GM18520 (cell line): ENCODE results near the gene LRMDA.

ENCODE experiments used
- ATAC-seq: cut with Tn5 transposase; IDR thresholded peaks from one replicate; pipeline ENCODE4 v1.9.1; 2021; ENCODE audit not compliant: unreplicated experiment

Gene LRMDA

DNA sequence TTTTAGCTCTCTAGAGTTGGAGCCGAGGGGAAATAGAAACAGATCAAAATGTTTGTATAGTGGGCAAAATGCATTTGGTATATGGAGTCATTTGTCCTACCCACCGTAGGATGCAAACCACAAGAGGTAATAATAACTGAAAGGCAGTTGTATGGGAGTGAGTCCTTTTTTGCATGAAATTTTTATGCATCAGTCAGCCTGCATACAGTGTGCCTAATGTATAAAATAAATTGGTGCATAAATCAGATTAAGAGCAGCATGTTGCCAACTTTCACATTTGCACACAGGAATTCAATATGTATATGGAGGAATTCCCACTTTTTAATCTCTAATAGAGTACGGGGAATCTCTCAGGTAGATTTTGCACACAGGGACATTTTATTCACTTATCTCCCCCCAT lies 262.8 kb downstream of the LRMDA start:
- no peak for ATAC-seq

DNA sequence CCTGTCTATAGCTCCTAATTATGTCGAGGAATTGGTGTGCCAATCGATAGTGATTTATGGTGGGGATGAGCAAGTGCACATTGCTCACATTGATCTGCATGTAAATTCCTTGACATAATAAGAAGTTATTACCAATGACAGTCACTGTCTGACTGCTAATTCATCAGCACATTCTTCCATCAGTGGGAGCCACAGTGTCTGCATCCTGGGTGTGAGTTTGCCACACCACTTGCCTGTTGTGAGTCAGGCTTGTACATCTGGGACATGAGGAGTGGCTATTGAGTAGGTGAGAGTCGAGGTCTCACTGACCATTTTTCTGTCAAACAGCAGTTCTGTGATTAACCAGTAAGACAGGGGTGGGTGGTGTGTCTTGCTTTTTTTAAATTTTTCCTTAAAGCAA lies 263.4 kb downstream of the LRMDA start:
- no peak for ATAC-seq

DNA sequence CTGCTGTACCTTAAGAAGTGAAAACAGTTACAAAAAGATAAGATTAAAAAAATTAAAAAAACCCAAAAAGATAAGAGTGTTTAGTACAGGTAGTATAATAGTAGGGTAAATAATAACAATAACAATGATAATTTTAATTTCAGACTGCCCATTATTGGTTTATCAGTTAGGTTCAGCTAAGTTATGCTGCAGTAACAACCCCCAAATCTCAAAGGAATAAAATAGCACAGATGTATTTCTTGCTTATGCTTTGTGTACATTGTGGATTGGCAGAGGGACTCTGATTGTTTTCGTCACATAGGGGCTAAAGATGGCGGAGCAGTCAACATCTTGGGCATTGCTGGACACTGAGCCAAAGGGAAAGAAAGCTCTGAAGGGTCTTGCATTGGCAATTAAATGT lies 264.6 kb downstream of the LRMDA start:
- ATAC-seq, result no peak

DNA sequence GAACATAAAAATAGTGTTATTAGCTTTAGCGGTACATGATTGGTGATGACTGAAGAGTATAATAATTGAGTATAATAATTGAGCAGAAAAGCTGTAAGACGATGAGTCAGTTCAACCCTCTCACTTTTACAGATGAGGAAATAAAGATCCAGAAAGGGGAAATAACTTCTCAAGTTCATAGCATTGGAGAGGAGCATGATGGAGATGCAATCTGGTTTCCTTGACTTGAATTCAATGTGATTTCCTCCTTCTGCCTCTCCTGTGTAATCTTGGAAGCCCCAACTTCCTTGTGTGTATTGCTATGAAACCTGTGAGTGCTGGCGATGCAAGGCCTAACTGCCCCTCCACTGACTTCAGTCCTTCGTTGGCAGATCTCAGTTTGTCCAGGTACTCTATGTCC lies 265.1 kb downstream of the LRMDA start:
- ATAC-seq, result no peak

DNA sequence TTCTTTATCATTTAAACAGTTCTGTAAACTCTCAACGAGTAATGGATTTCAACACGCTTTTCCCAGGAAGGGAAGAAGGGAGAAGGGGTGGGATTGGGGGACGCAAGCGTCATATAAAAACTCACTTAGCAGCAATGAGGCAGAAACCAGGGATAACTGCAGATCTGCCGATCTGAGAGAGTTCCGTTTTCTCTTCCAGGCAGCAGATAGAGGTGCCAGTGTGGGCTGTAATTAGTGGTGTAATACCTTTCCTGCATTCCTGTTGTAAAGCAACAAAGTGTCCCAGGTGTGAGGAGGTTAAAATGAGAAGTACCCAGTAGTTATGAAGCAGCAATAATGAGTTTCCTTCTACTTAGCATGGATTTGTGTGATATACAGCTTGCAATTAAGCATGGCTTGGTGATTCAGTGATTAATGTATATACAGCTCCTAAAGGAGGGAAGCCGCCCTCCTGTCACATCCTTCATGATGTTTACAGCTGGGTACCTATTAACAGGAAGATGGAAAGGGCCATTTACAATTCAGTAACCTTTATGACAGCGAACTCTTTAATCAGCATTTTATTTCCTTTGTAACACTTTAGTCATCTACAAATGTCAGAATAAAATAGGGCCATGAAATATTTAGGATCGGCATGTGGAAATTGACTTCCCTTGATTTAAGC lies 271.9 kb downstream of the LRMDA start:
- ATAC-seq, result no peak

DNA sequence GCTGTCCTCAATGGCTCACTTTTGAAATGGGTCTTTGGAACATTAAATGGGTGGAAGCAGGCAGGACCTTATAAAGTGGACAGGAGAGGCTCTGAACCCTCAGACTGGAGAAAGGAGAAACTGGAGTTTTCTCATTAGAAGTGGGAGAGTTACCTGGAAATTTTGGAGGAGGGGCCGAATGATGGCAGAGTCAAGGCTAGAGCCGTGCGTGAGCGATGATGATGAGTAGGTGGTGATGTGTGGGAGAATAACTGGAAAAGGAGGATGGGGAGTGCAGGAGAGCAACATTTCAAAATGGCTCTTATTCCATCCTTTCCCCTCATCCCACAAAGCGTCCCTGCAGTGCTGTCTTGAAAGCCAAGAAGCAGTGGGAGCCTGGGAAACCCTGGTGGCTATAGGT lies 274.0 kb downstream of the LRMDA start:
- ATAC-seq, result no peak

DNA sequence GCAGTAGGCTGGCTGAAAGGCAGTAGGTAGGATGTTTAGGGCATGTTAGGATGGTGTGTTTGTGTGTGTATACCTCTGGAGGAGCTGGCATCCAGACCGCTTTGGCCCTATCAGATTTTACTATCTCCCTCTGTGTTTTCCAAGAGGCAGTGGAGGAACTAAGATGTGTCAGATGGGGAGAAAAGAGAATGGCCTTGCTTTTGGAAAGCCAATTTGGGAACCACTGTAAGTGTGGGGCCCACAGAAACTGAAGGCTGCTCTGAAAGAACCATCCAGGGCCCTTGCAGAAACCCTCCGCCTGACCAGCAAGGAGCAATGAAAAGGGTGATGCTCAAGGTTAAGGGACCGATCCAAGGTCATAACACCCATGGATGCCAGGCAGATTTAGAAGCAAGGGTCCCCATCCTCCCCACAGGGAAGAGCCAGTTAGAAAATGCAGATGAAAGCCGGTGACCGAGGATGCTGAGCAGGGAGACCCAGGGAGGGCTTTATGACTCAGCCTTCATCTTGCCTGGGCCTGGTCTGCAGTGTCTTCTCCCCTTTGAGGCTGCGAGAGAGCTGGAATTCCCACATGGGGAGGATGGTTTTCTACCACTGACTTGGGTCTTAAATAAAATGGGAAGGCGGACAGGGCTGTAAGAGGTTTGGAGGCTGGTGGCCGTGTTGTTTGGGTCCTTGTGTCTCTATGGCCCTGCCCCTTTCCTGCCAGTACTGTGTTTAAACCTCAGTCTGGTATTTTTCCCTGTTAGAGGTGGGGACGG lies 275.8 kb downstream of the LRMDA start:
- ATAC-seq, result no peak

DNA sequence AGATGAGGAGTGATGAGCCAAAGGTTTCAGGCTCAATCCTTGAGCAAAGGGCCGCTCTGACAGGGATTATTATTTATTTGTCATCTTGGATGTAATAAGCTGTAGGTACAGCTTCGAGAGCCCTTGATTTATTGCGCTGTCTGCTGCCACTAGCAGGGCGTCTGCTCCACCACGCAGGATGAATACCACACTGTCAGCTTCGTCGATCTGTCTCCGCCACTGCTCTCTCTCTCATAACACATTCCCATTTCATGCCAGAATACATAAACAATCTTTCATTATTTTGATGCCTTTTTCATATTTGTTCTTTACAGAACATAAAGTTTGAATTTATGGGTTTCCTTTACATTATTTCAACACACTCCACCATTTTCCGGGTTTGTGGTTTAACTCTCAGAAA lies 276.6 kb downstream of the LRMDA start:
- ATAC-seq, result no peak

DNA sequence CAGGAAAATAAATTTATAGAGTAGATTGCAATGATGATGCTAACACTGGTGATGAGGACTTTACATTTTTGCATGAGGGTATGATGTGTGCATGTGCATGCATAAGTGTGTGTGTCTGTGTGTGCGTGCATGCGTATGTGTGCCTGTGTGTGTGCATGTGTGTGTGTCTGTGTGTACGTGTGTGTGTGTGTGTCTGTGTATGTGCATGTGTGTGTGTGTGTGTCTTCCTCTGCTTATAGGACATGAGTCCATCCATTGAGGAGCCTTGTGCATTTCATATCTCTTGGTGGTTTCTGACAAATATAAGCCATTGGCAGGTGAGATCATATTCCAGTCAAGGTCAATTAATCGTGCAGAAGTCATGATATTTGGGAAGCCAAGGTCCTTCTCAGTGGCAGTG lies 277.8 kb downstream of the LRMDA start:
- no peak for ATAC-seq

DNA sequence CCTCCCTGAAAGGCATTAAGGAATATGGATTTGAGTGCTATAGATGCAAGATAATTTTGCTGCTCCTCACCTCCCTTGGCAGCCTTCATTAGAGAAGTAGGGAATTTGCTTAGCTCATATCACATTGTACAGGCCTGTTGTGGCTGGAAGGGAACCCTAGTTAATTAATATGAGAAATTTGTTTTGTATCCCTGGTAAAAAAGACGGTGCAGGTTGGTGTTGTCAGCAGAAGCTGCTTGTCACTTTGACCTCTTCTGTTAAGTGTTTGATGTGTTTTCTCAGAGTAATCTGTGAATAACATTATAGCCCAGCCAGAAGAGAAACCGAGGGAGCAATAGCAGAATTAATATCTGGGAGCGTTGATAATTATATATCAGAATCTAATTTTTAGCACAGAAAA lies 278.4 kb downstream of the LRMDA start:
- ATAC-seq, result no peak

DNA sequence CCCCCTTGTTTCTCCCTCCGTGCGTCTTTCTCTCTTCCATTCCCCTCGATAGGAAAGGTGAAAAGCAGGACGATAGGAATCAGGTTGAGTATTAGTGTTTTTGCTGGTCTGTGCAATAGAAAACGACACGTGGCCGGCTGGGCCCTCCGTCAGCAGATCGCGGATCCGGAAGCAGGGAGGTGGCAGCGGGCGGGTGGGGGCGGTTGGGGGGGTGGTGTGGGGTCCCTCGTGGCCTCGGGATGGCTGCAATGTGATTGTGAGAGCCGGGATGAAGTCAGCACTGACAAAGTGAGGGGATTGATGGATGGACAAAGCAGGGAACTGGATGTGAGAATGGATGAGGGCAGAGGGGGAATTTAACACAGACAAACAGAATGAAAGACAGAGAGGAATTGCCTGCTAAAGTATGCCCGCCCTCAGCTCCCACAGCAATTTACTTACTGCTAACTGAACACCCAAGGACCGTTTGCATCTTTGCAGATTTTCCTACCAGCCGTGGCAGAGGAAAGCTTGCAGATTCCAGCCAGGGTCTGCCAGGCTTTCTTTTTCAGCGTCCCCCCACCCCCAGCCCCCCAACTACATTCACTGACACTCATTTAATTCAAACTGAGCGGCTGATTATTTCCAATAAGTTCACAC lies 280.9 kb downstream of the LRMDA start:
- no peak for ATAC-seq

DNA sequence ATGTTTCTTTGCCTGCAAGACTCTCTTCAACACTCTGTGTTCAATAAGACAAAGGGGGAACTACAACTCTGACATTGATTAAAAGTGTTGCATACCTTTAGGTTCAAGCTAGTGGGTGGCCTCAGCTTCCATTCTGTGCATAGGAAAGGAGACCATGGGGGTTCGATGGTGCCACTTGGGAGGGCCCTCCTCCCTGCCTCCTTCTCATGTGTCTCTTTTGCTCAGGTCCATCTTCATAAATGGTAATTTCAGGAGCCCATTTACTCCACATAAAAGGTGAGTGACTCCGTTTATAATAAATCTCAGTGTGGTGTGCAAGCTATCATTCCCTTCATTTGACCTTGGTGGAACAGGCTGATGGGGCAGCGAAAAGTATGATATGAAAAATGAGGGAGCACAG lies 285.1 kb downstream of the LRMDA start:
- no peak for ATAC-seq

DNA sequence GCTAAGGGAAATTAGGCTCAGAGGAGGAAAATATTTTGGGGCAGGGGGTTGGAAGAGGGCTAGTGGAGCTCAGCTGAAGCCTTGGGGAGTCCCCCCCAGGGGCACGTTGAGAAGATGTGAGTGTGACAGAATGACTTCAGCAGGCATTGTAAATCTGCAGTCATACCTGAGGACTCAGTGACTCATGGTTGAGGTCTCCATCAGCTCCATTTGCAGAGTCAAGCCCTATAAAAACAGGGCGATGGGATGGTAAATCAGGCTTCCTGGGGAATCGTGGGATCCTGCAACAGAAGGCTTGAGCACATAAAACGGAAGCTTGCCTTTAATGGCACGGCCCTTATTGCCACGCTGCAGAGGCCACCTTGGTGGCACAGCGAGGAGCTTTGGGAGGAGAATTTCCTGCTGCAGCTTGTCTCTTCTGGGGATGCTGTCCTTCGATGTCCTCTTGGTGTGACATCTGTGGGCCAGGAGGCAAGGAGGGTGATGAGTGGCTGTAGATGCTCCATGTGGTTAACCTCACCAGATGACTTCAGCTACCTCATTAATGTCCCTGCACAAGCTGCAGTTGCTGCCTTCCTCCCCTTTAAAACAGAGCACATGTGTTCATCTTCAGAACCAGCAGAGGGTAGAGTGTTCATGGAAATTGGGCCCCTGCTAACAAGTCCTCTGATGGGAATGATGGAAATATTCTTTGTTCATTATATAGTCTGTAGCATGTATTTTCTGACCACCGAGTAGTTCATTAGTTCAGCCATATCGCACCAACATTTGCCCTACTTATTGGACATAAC lies 285.9 kb downstream of the LRMDA start:
- no peak for ATAC-seq

DNA sequence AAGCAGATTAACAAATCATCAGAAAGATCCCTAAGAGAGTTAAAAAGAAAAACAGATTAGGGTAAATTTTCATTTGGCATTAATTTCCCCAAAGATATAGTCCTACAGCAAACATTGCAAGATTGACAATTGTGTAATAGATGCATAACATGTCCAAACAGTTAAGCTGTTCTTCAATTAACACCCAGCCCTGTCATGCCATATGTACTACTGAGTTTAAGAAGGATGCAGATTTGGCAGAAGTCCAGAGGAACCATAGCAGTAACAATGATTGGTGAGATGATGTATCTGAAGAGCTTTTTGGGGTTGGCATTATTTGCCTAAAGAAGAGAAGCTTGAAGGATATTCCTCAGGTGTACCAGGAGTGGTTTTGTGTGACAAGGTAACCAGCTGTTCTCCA lies 287.6 kb downstream of the LRMDA start:
- no peak for ATAC-seq

DNA sequence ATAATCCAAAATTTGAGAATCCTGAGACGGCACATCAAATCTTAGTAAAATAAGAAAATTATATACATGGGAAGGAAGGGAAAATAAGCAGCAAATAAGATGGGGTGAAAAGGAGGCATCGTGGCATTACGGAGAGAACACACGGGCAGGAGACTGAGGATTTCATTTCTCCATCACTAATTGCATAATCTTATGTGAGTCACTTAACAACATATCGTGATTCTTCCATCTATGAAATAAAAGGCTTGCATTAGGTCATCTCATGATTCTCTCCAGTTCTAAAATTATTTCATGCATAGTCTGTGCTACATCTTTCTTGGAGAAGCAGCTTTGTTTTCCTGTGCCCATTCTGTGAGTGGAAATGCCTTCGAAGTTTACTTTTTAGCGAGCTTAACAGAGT lies 288.7 kb downstream of the LRMDA start:
- ATAC-seq, result no peak

DNA sequence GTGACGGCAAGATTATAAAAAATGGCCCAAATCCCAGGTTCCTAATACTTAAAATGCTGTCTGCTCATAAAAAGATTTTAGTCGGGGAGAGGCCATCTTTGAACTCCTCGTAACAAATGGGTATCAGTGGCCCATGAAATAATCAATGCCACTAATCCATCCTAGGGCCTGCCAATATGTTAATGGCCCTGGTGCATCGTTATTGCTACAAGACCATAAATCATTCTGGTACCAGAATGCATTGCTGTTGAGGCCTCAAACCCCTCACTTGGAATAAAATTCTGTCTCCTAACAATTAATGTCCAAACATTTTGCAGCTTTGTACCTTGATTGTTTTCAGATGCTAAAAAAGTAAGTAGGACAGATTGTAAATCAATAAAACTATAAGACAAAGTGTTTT lies 290.6 kb downstream of the LRMDA start:
- ATAC-seq, result no peak

DNA sequence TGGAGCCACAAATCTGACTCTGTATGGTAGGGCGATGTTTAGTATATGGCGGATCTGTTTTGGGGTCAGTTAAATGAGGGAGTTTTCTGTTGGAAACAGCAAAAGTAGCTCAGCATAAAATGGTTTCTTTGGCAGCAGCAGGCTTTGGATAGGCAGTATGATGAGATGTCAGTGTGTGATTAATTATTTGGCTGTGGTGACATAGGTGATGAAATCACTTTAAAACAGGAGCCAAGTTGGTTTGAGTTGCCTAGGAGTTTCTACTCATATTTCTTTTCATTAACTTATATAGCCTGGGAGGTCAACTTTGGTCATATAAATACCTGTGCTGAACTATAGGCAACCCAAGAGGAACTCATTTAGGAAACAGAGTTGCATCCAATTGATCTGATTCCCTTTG lies 291.2 kb downstream of the LRMDA start:
- no peak for ATAC-seq

DNA sequence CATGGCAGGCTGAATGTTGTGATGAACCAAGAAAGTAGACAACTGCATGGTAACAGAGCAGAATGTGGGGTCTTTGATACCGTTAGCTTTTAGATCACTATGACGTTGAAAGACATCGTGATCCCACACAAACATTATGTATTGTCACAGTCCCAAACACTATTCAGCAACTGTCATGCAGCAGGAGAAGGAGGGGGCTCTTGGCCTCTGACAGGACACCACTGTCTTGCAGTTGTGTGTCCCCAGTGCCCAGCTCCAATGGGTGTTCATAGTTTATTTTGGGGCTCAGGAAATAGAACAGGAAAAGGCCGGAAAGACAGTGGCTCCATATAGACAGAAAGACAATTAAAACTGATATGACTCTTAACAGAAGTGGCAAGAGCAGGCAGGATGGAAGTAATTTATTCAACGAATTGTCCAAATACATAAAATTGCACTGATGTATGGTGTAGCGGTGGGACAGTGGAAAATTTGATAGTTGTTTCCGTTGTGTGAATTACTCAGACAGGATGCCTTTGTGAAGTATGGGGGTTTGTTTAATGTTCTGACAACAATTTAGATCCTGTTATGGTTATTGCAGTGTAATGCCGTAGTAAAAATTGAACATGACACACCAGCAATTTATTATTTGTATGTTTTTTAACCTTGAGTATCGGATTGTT lies 292.0 kb downstream of the LRMDA start:
- ATAC-seq, result no peak

DNA sequence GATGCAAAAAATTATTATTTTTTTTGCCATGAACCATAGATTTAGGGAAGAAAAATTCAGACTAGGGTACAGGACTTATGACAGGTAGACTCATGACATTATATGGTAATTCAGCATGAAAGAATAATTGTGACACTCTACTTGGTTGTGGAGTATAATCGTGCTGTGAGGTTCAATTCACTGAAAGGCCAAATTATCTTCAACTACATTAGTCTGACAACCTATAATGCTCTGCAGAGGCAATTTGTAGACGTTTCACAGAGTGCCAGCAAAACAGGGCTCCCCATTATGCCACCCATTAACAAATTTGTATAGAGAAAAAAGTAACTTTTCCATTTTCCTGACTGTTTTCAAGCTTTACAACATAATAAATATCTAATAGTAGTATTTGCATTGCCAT lies 292.6 kb downstream of the LRMDA start:
- ATAC-seq, result no peak

DNA sequence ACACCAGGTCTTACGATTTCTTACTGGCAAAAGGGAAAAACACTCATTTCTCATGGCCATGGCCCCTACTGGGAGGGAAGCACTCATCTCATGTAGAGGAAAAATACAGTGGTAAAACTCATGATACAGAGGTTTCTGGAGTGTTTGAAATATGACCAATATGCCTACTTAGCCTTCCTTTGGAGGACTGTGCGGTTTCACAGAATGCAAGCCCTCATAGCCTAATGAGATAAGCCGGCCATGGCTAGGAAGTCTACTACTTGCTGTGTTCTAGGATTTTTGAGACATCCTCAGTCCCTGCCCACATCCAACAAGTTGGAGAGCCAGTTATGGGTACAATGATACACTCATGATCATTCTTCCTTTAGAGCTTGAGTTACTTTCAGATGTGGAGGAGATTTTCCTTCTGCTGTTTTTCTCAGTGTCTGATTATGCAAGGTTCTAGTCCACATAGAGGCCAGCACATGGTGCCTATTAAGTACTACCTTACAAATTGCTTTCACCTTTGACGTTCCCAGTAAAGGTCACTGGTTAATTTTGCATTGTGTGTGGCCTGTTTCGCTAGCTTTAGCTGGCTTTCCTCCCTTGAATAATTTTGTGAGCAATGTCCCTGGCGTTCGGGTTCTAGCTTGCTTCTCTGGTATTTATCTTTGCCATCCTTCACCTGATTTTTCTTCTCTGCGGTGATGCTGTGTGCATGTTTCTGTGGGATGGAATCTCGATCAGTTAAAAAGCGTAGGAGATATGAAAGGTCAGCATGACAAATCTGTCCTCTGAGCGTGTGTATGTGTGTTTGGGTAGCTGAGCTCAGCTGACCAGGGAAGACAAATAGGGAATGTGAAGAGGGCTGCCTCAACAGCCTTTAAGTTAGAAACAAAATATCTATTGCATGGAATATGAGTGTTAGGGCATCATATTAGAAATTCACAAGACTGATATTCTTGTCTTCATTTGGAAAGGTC lies 295.4 kb downstream of the LRMDA start:
- ATAC-seq, result no peak
